ENCODE measurements around the gene ZNF598. TPM values are rescaled to one million over a fixed set of nuclear protein-coding genes. Genes with fewer than 3 reads are reported as not detected.
A peak's percentile ranks its signal among the peaks of the same experiment; 100 is the strongest.

The ZNF598 gene
- total RNA-seq, 1 donor from 2014 or later = 105 TPM

GRCh38 chr16:1983544-1984346 lies 25.9 kb downstream of the ZNF598 start, which contains the start of gene GFER:
Gene GFER (plus strand): TSS chr16:1984193. CDS start chr16:1984219, 26 bp downstream.
- peaks cover 32% of the 10 kb centered on the region for H3K27me3 Mint-ChIP-seq (ENCODE audit: insufficient read depth)
- H3K4me3 Mint-ChIP-seq = peak within 1 kb of the TSS; percentile 84
- DNase-seq (ENCODE audit: low spot score) = peak; percentile 80
- intact Hi-C loops (cut with micrococcal nuclease) = loop anchor here (1.0 to 5.0 kb wide), 4 partner anchors 9 to 39 kb away; partner anchors contain the start of genes NDUFB10 and TBL3
- peaks cover 14% of the 10 kb centered on the region for H3K36me3 Mint-ChIP-seq (ENCODE audit: low read depth)
- H3K9me3 Mint-ChIP-seq = no peaks in the 10 kb centered on the region
- H3K4me1 Mint-ChIP-seq (ENCODE audit: low read depth) = peaks cover 4% of the 10 kb centered on the region
- H3K27ac Mint-ChIP-seq = peak within 1 kb of the TSS; percentile 29

GRCh38 chr16:1982991-1983543 lies 26.6 kb downstream of the ZNF598 start:
- Mint-ChIP-seq H3K4me1 (ENCODE audit: low read depth) (no peaks in the 10 kb centered on the region), H3K27me3 (ENCODE audit: insufficient read depth) (peaks cover 29% of the 10 kb centered on the region), H3K36me3 (ENCODE audit: low read depth) (peaks cover 12% of the 10 kb centered on the region), H3K27ac (peak overlapping the region; percentile 21), H3K9me3 (no peaks in the 10 kb centered on the region), H3K4me3 (peak overlapping the region; percentile 77)
- no peak for DNase-seq (ENCODE audit: low spot score)
- intact Hi-C loops (cut with micrococcal nuclease) = loop anchor here (5.0 kb wide), 1 partner anchor 39 kb away; no protein-coding TSS in a partner anchor

- intact Hi-C loops (cut with micrococcal nuclease) = loop anchor here (5.0 kb wide), 1 partner anchor 40 kb away; no protein-coding TSS in a partner anchor
- no peak overlapping the region for H3K4me3 Mint-ChIP-seq
- peaks cover 15% of the 10 kb centered on the region for H3K36me3 Mint-ChIP-seq (ENCODE audit: low read depth)
Observed at GRCh38 chr16:1982013-1982433, 27.6 kb downstream of the ZNF598 start.

GRCh38 chr16:1981398-1981836 lies 28.2 kb downstream of the ZNF598 start, which contains the start of gene NOXO1:
Gene NOXO1 (minus strand): TSS chr16:1981469. CDS start chr16:1981179, 290 bp downstream.
- H3K27me3 Mint-ChIP-seq (ENCODE audit: insufficient read depth) = peaks cover 29% of the 10 kb centered on the region
- H3K36me3 Mint-ChIP-seq (ENCODE audit: low read depth) = peaks cover 10% of the 10 kb centered on the region
- H3K9me3 Mint-ChIP-seq = no peaks in the 10 kb centered on the region
- DNase-seq (ENCODE audit: low spot score) = no peak
- intact Hi-C loops (cut with micrococcal nuclease) = loop anchor here (5.0 kb wide), 1 partner anchor 41 kb away; no protein-coding TSS in a partner anchor
- H3K4me3 Mint-ChIP-seq = peak within 1 kb of the TSS; percentile 77
- H3K4me1 Mint-ChIP-seq (ENCODE audit: low read depth) = no peaks in the 10 kb centered on the region
- H3K27ac Mint-ChIP-seq = no peak within 1 kb of the TSS

More at GRCh38 chr16:1982013-1982433, 27.6 kb downstream of the ZNF598 start:
- Mint-ChIP-seq H3K27me3 (ENCODE audit: insufficient read depth) (peaks cover 29% of the 10 kb centered on the region), H3K4me1 (ENCODE audit: low read depth) (no peaks in the 10 kb centered on the region), H3K27ac (no peak overlapping the region), H3K9me3 (no peaks in the 10 kb centered on the region)
- no peak for DNase-seq (ENCODE audit: low spot score)

- Mint-ChIP-seq H3K4me3 (no peak overlapping the region), H3K36me3 (ENCODE audit: low read depth) (peaks cover 13% of the 10 kb centered on the region), H3K4me1 (ENCODE audit: low read depth) (no peaks in the 10 kb centered on the region), H3K27ac (no peak overlapping the region), H3K9me3 (no peaks in the 10 kb centered on the region), H3K27me3 (ENCODE audit: insufficient read depth) (peaks cover 29% of the 10 kb centered on the region)
- intact Hi-C loops (cut with micrococcal nuclease) = loop anchor here (5.0 kb wide), 1 partner anchor 42 kb away; no protein-coding TSS in a partner anchor
- no peak for DNase-seq (ENCODE audit: low spot score)
Observed at GRCh38 chr16:1980770-1981087, 28.9 kb downstream of the ZNF598 start.

- Mint-ChIP-seq H3K4me3 (no peak overlapping the region), H3K27ac (no peak overlapping the region), H3K9me3 (no peaks in the 10 kb centered on the region), H3K36me3 (ENCODE audit: low read depth) (peaks cover 11% of the 10 kb centered on the region), H3K4me1 (ENCODE audit: low read depth) (no peaks in the 10 kb centered on the region), H3K27me3 (ENCODE audit: insufficient read depth) (peaks cover 29% of the 10 kb centered on the region)
- intact Hi-C loops (cut with micrococcal nuclease) = loop anchor here (5.0 kb wide), 1 partner anchor 42 kb away; no protein-coding TSS in a partner anchor
- no peak for DNase-seq (ENCODE audit: low spot score)
Observed at GRCh38 chr16:1980030-1980769, 29.4 kb downstream of the ZNF598 start.

- Mint-ChIP-seq H3K4me3 (no peak overlapping the region), H3K27ac (no peak overlapping the region), H3K36me3 (ENCODE audit: low read depth) (peaks cover 12% of the 10 kb centered on the region), H3K9me3 (no peaks in the 10 kb centered on the region), H3K4me1 (ENCODE audit: low read depth) (no peaks in the 10 kb centered on the region), H3K27me3 (ENCODE audit: insufficient read depth) (peaks cover 29% of the 10 kb centered on the region)
- intact Hi-C loops (cut with micrococcal nuclease) = loop anchor here (5.0 kb wide), 1 partner anchor 43 kb away; no protein-coding TSS in a partner anchor
- DNase-seq (ENCODE audit: low spot score) = no peak
Observed at GRCh38 chr16:1979271-1980029, 30.2 kb downstream of the ZNF598 start.

GRCh38 chr16:1978476-1979120 lies 31.0 kb downstream of the ZNF598 start:
- intact Hi-C loops (cut with micrococcal nuclease) = no loop called here
- Mint-ChIP-seq H3K9me3 (no peaks in the 10 kb centered on the region), H3K4me3 (no peak overlapping the region), H3K27ac (no peak overlapping the region), H3K27me3 (ENCODE audit: insufficient read depth) (peaks cover 29% of the 10 kb centered on the region), H3K4me1 (ENCODE audit: low read depth) (no peaks in the 10 kb centered on the region), H3K36me3 (ENCODE audit: low read depth) (peaks cover 12% of the 10 kb centered on the region)
- DNase-seq (ENCODE audit: low spot score) = no peak

- H3K4me1 Mint-ChIP-seq (ENCODE audit: low read depth) = peaks cover 3% of the 10 kb centered on the region
Observed at GRCh38 chr16:1977875-1978268, 31.7 kb downstream of the ZNF598 start.

GRCh38 chr16:1976951-1977874 lies 32.4 kb downstream of the ZNF598 start:
- Mint-ChIP-seq H3K9me3 (no peaks in the 10 kb centered on the region), H3K36me3 (ENCODE audit: low read depth) (peaks cover 18% of the 10 kb centered on the region), H3K4me1 (ENCODE audit: low read depth) (peaks cover 7% of the 10 kb centered on the region), H3K4me3 (no peak overlapping the region), H3K27me3 (ENCODE audit: insufficient read depth) (peaks cover 18% of the 10 kb centered on the region), H3K27ac (no peak overlapping the region)
- intact Hi-C loops (cut with micrococcal nuclease) = no loop called here
- no peak for DNase-seq (ENCODE audit: low spot score)

More at GRCh38 chr16:1977875-1978268, 31.7 kb downstream of the ZNF598 start:
- H3K4me3 Mint-ChIP-seq = no peak overlapping the region
- H3K36me3 Mint-ChIP-seq (ENCODE audit: low read depth) = peaks cover 14% of the 10 kb centered on the region
- peaks cover 25% of the 10 kb centered on the region for H3K27me3 Mint-ChIP-seq (ENCODE audit: insufficient read depth)
- intact Hi-C loops (cut with micrococcal nuclease) = no loop called here
- no peaks in the 10 kb centered on the region for H3K9me3 Mint-ChIP-seq
- no peak overlapping the region for H3K27ac Mint-ChIP-seq
- DNase-seq (ENCODE audit: low spot score) = no peak

GRCh38 chr16:1976216-1976520 lies 33.5 kb downstream of the ZNF598 start:
- Mint-ChIP-seq H3K27ac (no peak overlapping the region), H3K4me3 (no peak overlapping the region), H3K36me3 (ENCODE audit: low read depth) (peaks cover 21% of the 10 kb centered on the region), H3K9me3 (no peaks in the 10 kb centered on the region), H3K27me3 (ENCODE audit: insufficient read depth) (peaks cover 9% of the 10 kb centered on the region), H3K4me1 (ENCODE audit: low read depth) (peaks cover 14% of the 10 kb centered on the region)
- no peak for DNase-seq (ENCODE audit: low spot score)
- intact Hi-C loops (cut with micrococcal nuclease) = no loop called here

All from activated T-helper 1 cell treated with anti-CD3 and anti-CD28 coated beads, Interleukin-12 subunit alpha, Interleukin-12 subunit beta, Interleukin-2, Interleukin-4 antibody, amounts not matched to agents 30 ng/mL and 10 ng/mL and 1 ng/mL, durations not matched to agents 14 hours and 24 hours and 36 hours (primary cell).